CD4-positive, alpha-beta T cell treated with Interleukin-6 for 4 hours (primary cell): ENCODE data around the gene DUOXA2.

Experiments used
- DNase-seq: peaks from one replicate; pipeline ENCODE4 v3.0.0-alpha.2; 2020; ENCODE audit warnings: mixed read lengths

Gene DUOXA2

GRCh38 chr15:45137703-45138102 is 23.6 kb downstream of the DUOXA2 start:
- DNase-seq: no peak

- no peak for DNase-seq
These were observed 25.0 kb downstream of the DUOXA2 start for GRCh38 chr15:45138814-45139765.

- DNase-seq: no peak
These were observed 25.6 kb downstream of the DUOXA2 start for GRCh38 chr15:45139770-45140169.

- no peak for DNase-seq
These were observed 26.6 kb downstream of the DUOXA2 start for GRCh38 chr15:45140557-45141250.

GRCh38 chr15:45141386-45141785 is 27.3 kb downstream of the DUOXA2 start:
- DNase-seq: no peak

- no peak for DNase-seq
These were observed 28.9 kb downstream of the DUOXA2 start for GRCh38 chr15:45143056-45143455.

GRCh38 chr15:45143946-45144345 is 29.8 kb downstream of the DUOXA2 start:
- DNase-seq: no peak

GRCh38 chr15:45144775-45145174 is 30.6 kb downstream of the DUOXA2 start:
- no peak for DNase-seq

GRCh38 chr15:45146405-45146804 is 32.3 kb downstream of the DUOXA2 start:
- no peak for DNase-seq

GRCh38 chr15:45147606-45148005 is 33.5 kb downstream of the DUOXA2 start:
- no peak for DNase-seq

- no peak for DNase-seq
These were observed 34.2 kb downstream of the DUOXA2 start for GRCh38 chr15:45148076-45149059.

- no peak for DNase-seq
These were observed 34.9 kb downstream of the DUOXA2 start for GRCh38 chr15:45149060-45149459.

- DNase-seq: no peak
These were observed 36.4 kb downstream of the DUOXA2 start for GRCh38 chr15:45150481-45150880.

GRCh38 chr15:45150997-45151396 is 36.9 kb downstream of the DUOXA2 start:
- DNase-seq: no peak

GRCh38 chr15:45151998-45152828 is 38.1 kb downstream of the DUOXA2 start:
- no peak for DNase-seq

- DNase-seq: no peak
These were observed 41.6 kb downstream of the DUOXA2 start for GRCh38 chr15:45155739-45156138.

GRCh38 chr15:45156744-45157455 is 42.8 kb downstream of the DUOXA2 start:
- DNase-seq: no peak

GRCh38 chr15:45157974-45158373 is 43.8 kb downstream of the DUOXA2 start:
- peak; percentile 8 for DNase-seq

- no peak for DNase-seq
These were observed 47.5 kb downstream of the DUOXA2 start for GRCh38 chr15:45161666-45162065.

GRCh38 chr15:45162771-45163507 is 48.8 kb downstream of the DUOXA2 start:
- peak; percentile 70 for DNase-seq

GRCh38 chr15:45163508-45163856 is 49.4 kb downstream of the DUOXA2 start:
- DNase-seq: no peak
